Hepatocyte (in vitro differentiated cells): ENCODE data around the gene CCBE1.

ENCODE experiments used
- EZH2 ChIP-seq: fragments of 200-600 bp; sonication (generic); IDR thresholded peaks from 2 replicates; pipeline ENCODE4 v1.6.1; 2016; ENCODE audit warnings: antibody characterized with exemption, mild to moderate bottlenecking, borderline replicate concordance
- EZH2phosphoT487 ChIP-seq: fragments of 200-600 bp; sonication (generic); IDR thresholded peaks from one replicate; pipeline ENCODE4 v1.6.1; 2018; ENCODE audit warnings: antibody characterized with exemption, mild to moderate bottlenecking, low read depth, moderate library complexity; ENCODE audit not compliant: unreplicated experiment, severe bottlenecking
- TF ChIP-seq, protein P1 (sequence below): fragments of 200-600 bp; sonication (generic); IDR thresholded peaks from 2 replicates; pipeline ENCODE4 v1.5.1; 2016; ENCODE audit warnings: antibody characterized with exemption, mild to moderate bottlenecking; ENCODE audit not compliant: poor library complexity

GRCh38 chr18:59699750-59700534 is 2.7 kb upstream of the CCBE1 start:
- TF ChIP-seq, protein P1, sequence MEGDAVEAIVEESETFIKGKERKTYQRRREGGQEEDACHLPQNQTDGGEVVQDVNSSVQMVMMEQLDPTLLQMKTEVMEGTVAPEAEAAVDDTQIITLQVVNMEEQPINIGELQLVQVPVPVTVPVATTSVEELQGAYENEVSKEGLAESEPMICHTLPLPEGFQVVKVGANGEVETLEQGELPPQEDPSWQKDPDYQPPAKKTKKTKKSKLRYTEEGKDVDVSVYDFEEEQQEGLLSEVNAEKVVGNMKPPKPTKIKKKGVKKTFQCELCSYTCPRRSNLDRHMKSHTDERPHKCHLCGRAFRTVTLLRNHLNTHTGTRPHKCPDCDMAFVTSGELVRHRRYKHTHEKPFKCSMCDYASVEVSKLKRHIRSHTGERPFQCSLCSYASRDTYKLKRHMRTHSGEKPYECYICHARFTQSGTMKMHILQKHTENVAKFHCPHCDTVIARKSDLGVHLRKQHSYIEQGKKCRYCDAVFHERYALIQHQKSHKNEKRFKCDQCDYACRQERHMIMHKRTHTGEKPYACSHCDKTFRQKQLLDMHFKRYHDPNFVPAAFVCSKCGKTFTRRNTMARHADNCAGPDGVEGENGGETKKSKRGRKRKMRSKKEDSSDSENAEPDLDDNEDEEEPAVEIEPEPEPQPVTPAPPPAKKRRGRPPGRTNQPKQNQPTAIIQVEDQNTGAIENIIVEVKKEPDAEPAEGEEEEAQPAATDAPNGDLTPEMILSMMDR: no peak
- TF ChIP-seq EZH2phosphoT487 (no peak), EZH2 (no peak)
